NCI-H345 (cell line): Measurements from ENCODE around the gene FOXL2.
"Not testable (repeated sequence)": the region's sequence is repeated elsewhere in the genome, so short reads cannot be mapped to it uniquely, and the experiment has no call there.

Experiments
- DNase-seq: peaks from one replicate; lab custom pipeline; 2025; lab: John Stamatoyannopoulos, UW

The FOXL2 gene

DNA sequence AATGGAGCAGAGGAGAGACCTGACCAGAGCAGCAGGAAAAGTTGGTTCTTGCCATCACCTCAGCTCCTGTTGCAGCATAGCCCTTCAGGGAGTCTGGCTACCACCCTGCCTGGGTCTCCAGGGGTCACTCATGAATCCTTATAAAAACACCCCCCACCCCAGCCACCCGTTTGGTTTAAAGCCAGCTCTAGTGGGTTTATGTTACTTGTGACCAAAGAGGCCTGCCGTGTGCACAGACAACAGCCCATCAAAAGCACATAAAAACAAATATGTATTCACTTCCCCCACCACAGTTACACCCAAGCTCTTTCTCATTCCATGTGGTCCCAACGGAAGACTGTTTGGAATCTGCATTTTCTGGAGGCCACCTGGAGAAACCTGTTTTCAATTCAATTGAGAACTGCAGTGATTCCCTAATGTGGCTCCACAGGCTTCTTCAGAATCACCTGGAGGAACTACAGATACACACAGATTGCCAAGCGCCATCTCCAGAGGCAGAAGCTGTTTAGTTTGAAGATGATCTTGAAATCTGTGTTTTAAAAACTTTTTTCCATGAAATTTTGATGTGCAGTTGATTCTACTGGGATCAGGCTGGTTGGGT, 13.8 kb downstream of the FOXL2 start:
- DNase-seq: no peak

DNA sequence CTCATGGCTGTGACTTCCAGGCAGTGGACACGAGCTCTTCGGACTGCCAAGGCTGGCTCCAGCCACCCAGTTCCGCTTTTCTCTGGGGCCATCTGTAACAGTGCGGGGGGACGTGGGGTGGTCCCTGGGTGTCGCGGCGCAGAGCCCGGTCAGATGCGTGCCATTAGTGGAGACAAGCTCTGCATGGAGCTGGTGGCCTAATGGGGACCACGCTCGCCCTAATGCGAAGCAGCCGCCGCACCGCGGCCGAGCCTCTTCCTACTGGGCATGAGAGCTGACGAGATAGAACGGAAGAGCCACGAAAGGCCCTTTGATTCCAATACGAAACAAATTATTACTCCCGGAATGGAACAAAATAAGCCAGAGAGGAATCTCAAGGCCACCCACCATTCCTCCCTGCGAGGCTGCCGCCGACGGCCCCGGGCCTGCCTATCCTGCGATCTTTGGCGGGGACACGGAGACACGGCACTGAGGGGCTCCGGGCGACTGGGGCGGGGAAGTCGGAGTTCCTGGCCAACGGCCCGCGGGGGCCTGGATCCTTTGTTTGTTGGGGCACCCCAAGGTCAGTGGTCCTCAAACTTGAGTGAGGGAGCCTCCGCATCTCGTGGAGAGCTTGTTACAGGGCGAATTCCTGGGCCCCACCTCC, 18.1 kb downstream of the FOXL2 start:
- no peak for DNase-seq

DNA sequence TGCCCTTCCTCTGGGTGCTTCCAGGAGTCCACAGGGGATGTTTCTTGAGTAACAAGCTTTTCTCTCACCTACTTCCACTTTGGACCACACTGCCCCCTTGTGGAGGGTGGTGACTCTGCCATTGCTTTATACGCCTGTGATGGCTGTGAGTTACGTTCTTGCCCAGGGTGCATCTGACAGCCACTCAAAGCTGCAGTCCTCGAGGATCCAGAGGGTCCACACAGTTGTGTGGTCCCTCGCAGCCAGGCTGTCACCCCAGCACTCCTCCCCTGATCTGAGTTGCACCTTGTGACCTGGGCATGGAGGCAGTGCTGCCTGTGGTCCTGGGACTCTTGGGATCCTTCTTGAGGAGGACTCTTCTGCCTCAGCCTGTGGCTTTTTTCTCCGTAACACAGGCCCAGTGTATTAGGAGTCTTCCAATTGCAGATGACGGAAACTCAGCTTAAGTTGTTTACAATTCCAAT, 23.4 kb downstream of the FOXL2 start:
- DNase-seq: peak; percentile 70

DNA sequence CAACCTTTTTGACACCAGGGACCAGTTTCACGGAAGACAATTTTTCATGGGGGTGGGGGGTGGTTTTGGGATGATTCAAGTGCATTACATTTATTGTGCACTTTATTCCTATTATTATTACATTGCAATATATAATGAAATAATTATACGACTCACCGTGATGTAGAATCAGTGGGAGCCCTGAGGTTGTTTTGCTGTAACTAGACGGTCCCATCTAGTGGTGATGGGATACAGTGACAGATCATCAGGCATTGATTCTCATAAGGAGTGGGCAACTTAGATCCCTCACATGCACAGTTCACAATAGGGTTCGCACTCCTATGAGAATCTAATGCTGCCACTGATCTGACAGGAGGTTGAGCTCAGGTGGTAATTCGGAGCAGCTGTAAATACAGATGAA, 24.5 kb downstream of the FOXL2 start:
- DNase-seq: not testable (repeated sequence)

DNA sequence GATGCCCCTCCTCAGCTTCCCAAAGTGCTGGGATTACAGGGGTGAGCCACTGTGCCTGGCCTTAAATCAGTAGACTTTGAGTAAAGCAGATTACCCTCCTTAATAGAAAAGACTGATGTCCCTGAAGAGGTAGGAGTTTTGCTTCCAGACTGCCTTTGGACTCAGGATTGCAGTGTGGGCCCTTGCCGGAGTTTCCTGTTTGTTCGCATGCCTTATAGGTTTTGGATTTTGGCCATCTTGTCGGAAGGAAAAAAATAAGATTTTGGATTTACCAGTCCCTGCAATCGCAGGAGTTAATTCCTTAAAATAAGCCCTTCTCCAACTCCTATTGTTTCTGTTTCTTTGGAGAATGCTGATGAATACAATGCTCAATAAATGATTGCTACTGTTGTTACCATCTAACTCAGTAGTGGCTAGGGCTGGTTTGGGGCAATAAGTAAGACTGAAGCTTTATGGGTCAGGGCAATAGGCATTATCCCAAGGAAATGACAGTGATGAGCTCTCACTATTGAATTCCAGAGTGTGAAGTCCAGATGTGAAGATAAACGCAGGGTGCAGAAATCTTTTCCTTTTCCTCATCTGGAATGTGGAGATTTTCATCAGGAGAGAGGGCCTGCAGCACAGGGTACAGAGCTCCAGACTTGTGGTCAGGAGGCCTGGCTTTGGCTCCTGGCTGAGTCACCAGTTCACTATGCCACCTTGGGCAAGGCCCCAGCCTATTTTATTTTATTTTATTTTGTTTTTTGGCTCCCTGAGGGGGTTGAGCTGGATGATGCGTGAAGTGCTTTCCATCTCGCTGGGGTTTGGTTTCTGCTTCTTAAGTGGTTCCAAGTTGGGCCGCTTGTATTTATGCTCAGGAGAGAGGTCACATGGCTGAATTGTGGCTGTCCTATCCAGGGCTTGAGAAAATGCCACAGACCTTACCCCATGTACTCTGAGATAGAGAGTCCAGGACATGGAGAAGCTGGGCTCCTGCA, 25.3 kb downstream of the FOXL2 start:
- DNase-seq: no peak

DNA sequence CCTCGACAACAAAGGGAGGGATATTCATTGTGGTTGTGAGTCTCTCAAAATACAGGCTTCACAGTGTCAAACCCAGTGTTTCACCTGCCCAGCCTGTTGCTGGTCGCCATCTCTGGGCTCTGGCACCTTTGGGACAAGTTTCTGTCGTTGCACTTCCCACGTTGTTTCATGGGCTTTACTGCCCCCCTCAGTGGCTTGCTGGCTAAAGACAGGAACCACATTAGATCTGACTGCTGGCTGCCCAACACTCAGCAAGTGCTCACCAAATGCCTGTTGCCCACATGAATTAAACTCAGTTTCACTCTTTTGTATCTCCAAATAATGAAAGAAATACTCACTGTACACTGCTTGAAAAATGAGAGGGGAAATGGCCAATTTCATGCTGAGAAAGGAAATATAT, 27.6 kb downstream of the FOXL2 start:
- no peak for DNase-seq

DNA sequence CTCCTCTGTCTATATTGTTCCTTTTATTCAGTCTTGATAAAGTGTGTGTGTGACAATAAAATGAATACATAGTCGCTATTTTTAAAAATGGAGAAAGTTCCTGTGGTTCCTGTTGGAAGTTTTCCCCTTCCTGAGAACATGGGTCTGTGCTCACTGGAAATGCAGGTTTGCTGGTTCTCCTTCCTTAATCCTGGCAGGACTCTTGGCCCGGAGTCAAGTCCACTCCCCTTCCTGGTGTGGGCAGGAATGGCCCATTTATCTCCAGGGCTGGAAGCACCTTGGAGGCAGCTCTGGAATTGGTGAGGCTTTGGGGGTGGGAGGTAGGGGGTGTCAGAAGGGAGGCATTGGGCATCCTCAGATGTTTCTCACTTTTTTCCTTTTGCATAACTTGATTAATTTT, 30.1 kb downstream of the FOXL2 start:
- no peak for DNase-seq

DNA sequence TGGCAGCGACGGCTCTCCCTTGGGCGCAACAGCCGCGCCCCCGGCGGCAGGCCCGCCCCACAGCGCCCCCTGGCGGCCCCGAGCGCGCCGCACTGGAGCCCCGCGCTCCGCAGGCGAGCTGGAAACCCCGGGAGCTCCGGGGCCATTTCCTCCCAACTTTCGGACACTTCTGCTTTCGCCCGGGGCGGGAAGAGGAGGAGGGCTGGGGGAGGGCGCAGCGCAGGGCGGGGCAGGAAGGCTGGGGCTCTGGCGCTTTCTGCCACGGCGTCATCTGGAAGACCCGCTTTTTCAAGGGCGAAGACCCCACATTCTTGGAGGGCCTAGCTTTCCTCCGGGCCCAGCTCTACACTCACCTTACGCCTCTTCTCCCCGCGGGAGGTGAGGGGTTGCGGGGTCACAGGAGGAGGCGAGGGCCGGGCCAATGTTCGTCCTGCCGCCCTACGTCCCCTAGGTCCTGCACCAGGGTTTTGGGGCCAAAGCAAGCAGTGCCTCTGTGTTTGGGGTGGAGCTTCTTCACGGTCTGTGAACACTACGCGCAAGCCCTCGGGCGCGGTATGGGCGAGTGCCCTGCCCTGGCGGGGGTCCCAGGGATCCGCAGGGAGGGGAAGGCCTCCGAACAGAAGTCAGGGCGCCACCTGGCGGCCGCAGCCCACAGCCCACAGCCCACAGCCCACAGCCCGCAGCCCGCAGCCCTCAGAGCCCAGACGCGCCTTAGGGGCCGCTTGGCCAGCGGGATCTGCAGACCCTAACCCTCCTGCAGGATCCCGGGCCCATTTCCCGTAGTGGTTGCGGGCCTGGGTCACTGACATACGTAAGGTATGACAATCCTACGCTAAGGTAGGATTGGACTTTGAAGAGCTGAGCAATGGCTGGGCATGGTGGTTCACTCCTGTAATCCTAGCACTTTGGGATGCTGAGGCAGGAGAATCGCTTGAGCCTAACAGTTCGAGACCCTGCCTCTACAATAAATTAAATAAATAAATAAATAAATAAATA, 31.1 kb downstream of the FOXL2 start:
- peak; percentile 82 for DNase-seq

DNA sequence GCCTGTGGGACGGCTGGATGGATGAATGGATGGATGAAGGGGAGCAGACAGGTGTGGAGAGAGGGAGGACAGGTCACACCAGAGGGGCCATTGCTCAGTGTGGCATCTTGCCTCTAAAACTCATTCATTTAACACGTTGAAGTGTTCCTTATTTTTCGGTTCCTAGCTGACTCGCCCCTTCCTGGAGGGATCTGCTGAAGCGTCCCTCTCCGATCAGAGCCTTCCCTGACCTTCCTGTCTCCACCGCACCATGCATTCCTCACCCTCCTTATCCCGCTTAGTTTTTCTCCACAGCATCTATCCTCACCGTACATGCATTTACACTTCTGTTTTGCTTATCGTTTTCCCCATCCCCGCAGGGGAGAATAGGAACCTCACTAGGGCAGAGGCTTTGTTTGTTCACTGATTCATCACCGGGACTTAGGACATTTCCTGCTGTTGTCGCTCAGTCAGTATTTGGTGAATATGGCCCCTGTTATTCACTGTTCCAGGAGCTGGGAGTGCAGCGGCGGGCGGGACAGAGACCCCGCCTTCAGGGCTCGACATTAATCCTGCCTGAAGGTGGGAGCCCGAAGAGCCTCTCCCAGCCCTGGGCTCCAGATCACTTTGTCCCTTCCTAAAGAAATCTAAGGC, 32.0 kb downstream of the FOXL2 start:
- DNase-seq: no peak

DNA sequence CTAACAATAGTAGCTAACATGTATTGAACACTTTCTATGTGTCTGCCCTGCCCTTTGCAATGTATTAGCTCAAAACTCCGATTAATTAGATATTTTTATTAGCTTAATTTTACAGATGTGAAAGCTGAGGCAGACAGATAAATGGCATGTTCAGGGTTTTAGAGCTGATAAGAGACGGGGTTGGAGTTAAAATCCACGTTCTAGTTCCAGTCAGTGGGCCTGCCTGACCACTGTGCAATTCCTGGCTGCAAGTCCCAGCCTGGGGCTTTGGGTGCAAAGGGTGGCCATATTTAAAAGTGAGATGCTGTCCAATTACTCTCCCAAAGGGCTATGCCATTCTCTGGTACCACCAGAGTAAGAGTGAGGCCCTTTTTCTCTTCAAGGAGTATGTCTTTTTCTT, 33.2 kb downstream of the FOXL2 start:
- DNase-seq: no peak

DNA sequence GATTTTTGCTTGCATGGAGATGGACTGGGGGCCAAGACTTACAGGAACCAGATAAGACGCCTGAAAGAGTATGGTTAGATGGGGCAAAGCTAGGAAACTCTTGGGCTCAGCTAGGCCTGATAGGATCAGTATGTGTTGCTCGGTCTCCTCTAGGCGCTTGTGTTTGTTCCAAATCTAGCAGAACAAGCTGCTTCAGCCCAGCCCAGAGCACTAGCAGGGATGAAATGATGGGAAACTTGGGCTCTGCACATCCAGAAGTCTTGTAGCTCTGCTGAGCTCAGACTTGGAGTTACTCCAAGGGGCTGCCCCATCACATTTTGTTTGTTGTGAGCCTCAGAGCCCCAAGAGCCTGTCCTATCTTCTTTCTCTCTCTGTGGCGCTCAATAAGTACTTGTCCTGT, 34.7 kb downstream of the FOXL2 start:
- DNase-seq: no peak

DNA sequence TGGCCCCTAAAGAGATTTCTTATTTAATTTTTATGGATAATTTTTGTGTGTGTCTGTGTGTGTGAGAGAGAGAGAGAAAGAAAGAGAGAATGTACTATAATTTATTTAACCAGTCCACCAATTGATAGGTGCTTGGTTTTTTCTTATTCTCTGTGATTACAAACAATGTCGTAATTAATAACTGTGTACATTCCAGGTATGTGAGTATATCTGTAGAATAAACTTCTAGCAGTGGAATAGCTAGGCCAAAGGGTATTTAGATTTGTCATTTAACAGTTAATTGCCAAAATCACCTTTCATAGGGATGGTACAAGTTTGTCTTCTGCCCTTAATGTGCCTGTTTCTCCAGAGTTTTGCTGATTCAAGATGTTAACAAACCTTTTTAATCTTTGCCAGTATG, 35.3 kb downstream of the FOXL2 start:
- DNase-seq: no peak

DNA sequence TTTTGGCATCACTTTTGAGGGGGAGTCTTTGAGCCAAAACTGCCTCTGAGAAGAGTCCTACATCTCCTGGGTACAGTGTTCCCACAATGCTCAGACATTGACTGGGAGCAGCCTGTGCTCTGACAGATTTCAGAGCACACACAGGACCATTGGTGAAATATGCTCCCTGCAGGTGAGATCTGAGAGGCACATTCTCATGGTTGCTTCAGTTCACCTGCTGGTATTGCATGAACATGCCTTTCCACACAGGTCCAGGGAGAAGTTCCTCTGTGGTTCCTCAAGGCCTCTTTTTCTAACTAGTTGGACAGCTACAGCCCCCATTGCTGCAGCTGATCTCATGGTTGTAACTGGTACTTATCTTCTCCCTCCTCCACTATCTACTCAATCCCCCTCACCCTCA, 37.0 kb downstream of the FOXL2 start:
- no peak for DNase-seq

DNA sequence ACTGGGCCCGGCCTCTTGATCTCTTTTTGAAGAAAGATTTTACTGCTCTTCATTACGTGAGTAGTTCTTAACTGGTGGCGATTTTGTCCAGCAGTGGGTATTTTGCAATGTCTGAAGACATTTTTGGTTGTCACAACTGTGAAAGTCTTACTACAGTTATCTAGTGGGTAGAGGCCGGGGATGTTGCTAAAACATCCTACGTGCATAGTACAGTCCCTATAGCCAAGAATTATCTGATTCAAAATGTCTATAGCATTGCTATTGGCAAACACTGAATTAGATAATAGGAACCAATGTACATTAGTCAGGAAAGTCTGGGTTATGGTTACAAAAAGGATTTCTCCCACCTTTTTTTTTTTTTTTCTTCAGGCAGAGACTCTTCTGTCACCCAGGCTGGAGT, 38.1 kb downstream of the FOXL2 start:
- no peak for DNase-seq

DNA sequence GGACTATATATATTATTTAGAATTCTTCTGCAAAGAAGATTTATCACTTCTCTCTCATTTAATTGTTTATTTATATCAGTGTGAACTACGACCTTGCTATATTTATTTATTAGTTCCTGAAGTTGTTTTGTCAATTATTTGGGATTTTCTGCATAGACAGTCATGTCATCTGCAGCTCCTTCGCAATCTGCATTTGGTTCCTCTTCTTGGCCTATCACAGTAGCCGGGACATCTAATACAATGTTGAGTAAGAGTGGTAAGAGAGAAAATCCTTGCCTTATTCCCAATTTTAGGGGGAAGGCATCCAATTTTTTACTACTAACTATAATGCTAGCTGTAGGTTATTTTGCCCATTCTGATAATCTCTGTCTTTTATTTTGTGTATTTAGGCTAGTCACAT, 39.4 kb downstream of the FOXL2 start:
- DNase-seq: no peak

DNA sequence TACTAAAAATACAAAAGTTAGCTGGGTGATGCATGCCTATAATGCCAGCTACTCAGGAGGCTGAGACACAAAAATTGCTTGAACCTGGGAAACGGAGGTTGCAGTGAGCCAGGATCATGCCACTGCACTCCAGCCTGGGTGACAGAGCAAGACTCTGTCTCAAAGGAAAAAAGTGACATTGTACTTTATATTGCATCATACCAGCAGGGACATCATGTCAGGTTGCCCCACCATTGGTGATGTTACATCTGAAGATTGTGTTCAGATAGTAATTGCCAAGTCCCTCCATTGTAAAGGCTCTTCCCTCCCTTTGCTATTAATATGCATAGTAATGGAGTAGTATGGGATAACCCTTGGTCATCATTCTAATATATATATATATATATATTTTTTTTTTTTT, 44.8 kb downstream of the FOXL2 start:
- DNase-seq: no peak

DNA sequence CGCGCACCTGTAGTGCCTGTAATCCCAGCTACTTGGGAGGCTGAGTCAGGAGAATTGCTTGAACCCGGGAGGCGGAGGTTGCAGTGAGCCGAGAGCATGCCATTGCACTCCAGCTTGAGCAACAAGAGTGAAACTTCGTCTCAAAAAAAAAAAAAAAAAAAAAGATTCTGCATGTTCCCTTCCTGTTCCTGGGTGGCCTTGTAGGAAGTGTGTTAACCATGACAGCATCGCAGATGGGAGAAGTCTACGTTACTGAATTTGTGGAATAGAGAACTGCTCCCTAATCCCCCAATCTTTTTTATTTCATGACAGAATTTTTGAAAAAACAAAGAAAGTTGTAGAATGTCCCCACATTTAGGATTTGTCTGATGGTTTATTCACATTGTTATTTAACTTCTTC, 45.4 kb downstream of the FOXL2 start:
- no peak for DNase-seq

DNA sequence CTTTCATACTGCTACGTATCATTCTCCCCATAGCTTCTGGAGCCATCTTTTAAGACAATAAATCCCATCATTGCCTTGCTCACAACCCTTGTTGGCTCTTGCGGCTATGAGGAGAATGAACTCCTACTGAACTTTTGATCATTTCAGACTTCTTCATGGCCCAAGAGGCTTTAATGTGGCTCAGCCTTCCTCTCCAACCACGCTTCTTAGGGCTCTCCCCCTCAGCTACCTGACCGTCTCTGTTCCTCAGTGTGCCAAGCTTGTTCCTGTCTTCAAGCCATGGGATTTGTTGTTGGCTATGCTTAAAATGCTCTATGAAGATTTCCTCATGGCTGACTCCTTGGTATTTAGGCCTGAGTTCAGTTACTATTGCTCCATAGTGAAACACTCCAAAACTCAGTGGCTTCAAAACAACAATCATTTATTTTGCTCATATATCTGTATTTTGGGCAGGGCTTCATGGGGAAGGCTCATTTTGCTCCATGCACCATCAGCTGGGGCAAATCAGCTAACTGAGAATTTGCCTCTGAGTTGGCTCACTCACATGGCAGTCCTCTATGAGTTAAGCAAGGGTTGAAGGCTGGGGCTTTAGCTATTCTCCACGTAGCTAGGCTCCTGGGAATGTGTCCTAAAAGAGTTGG, 47.5 kb downstream of the FOXL2 start:
- no peak for DNase-seq

DNA sequence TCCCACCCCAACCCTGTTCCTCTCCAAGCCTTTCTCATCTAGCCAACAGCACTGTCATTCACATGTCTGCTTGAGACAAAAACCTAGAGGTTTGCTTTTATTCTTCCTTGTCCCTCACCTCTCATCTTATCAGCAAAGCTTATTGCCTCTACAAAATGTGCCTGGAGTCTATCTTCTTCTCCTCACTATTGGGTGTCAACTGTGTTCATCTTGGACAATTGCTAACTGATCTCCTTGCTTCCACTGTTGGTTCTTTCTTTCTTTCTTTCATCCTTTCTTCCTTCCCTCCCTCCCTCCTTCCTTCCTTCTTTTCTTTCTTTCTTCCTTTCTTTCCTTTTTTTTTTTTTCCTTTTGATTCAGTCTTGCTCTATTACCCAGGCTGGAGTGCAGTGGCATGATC, 48.2 kb downstream of the FOXL2 start:
- DNase-seq: no peak

DNA sequence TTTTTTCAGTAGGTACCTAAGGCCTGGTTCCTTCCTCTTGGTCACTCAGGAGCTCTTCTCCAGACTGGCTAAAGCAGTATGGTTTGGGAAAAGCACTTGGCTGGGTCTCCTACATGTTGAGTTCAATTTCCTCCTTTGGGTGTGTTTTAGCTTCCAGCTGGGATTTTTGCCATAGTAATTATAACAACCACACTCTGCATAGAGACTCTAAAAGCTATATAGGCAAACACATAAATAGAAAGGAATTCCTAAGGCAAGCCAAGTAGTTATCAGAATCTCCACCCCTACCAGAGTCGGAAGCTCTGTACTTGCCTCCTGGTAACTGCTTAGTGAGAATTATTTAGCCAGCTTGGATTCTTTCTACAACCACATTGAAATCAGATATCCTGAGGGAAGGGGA, 48.6 kb downstream of the FOXL2 start:
- DNase-seq: no peak
